H1 (cell line): ENCODE measurements around the gene ASCL2. TPM values are rescaled to one million over a fixed set of nuclear protein-coding genes. Genes with fewer than 3 reads are reported as not detected.

ENCODE experiments used
- CTCF ChIA-PET: fragments of 300-600 bp; sonication (Branson Sonifier 250); formaldehyde crosslinking; loops from one replicate; lab custom pipeline; 2021; ENCODE audit not compliant: partially characterized antibody; lab: Charles Lee
- POLR2A ChIA-PET: fragments of 300-600 bp; sonication (Branson Sonifier 250); formaldehyde crosslinking; loops from one replicate; lab custom pipeline; 2021; ENCODE audit warnings: inconsistent platforms; ENCODE audit not compliant: partially characterized antibody; lab: Charles Lee
- DNase-seq, 2 experiments: peaks; one replicate each; pipeline versions ENCODE4 v3.0.0 to v3.0.0-alpha.2; 2010 to 2022; ENCODE audit warnings: low spot score in 2 of 2, low read depth in 1 of 2, mixed read lengths in 1 of 2
- FAIRE-seq: peaks from 2 replicates; lab custom pipeline; 2011; peaks lifted over from hg19 to GRCh38; lab: Jason Lieb, UNC
- H2AFZ ChIP-seq: 2 replicates; pipeline ENCODE4 v1.8.1; 2012; ENCODE audit warnings: low read length, inconsistent platforms
- H2AK5ac ChIP-seq: 2 replicates; pipeline ENCODE4 v1.6.1; 2013; ENCODE audit warnings: low read depth, low read length
- H2BK120ac ChIP-seq: replicated peaks from 2 replicates; pipeline ENCODE3; 2013; ENCODE audit warnings: low read depth, low read length, inconsistent platforms
- H2BK12ac ChIP-seq: 2 replicates; pipeline ENCODE4 v1.6.1; 2013; ENCODE audit warnings: low read depth, low read length
- H2BK15ac ChIP-seq: 2 replicates; pipeline ENCODE4 v1.6.1; 2013; ENCODE audit warnings: low read length
- H2BK20ac ChIP-seq: 2 replicates; pipeline ENCODE4 v1.6.1; 2013; ENCODE audit warnings: low read length
- H2BK5ac ChIP-seq: 2 replicates; pipeline ENCODE4 v1.6.1; 2013; ENCODE audit warnings: low read depth, low read length
- H3K14ac ChIP-seq: 2 replicates; pipeline ENCODE4 v1.6.1; 2013; ENCODE audit warnings: inconsistent platforms; ENCODE audit not compliant: insufficient read length
- H3K18ac ChIP-seq: 2 replicates; pipeline ENCODE4 v1.6.1; 2013; ENCODE audit warnings: low read length; ENCODE audit errors: extremely low read depth
- H3K23ac ChIP-seq: 2 replicates; pipeline ENCODE4 v1.6.1; 2013; ENCODE audit warnings: inconsistent platforms; ENCODE audit not compliant: insufficient read length
- H3K23me2 ChIP-seq: 2 replicates; pipeline ENCODE4 v1.6.1; 2013; ENCODE audit warnings: low read depth, low read length
- H3K27ac ChIP-seq: 2 replicates; pipeline ENCODE4 v1.6.1; 2011; ENCODE audit warnings: low read depth, low read length, inconsistent platforms
- H3K27me3 ChIP-seq, 4 experiments: replicated peaks in 1 of 4; 1 replicate in 1 of 4; 2 replicates in 3 of 4; pipeline versions ENCODE4 v1.6.1 to v1.8.1; 2011 to 2013; ENCODE audit warnings: low read length in 3 of 4, mild to moderate bottlenecking in 3 of 4, inconsistent platforms in 2 of 4, mixed read lengths in 2 of 4, moderate library complexity in 1 of 4; ENCODE audit not compliant: control insufficient read depth in 3 of 4, insufficient read depth in 3 of 4; ENCODE audit errors: extremely low read depth in 1 of 4
- H3K36me3 ChIP-seq, 4 experiments: 2 replicates each; pipeline versions ENCODE4 v1.6.1 to v1.8.1; 2011 to 2013; ENCODE audit warnings: mild to moderate bottlenecking in 4 of 4, low read length in 3 of 4, moderate library complexity in 2 of 4, control low read depth in 1 of 4, inconsistent platforms in 1 of 4; ENCODE audit not compliant: insufficient read depth in 4 of 4, control insufficient read depth in 2 of 4
- H3K4ac ChIP-seq: replicated peaks from 2 replicates; pipeline ENCODE3; 2013; ENCODE audit warnings: low read length, low read depth, mixed read lengths, inconsistent platforms; ENCODE audit not compliant: insufficient read length
- H3K4me1 ChIP-seq, 4 experiments: replicated peaks in 1 of 4; 1 replicate in 1 of 4; 2 replicates in 3 of 4; pipeline versions ENCODE4 v1.6.1 to v1.8.1; 2011 to 2013; ENCODE audit warnings: low read length in 3 of 4, inconsistent platforms in 2 of 4, mixed read lengths in 1 of 4; ENCODE audit not compliant: insufficient read depth in 4 of 4, control insufficient read depth in 3 of 4
- H3K4me2 ChIP-seq, 2 experiments: 2 replicates each; pipeline versions ENCODE4 v1.6.1 to v1.8.1; 2011 to 2013; ENCODE audit warnings: low read depth in 2 of 2, low read length in 2 of 2, control low read depth in 1 of 2, inconsistent platforms in 1 of 2, mild to moderate bottlenecking in 1 of 2; ENCODE audit not compliant: insufficient read depth in 1 of 2
- H3K4me3 ChIP-seq, 4 experiments: fragments of 200-600, 300-600 bp in 1 of 4; sonication (generic), shearing (Covaris generic), sonication (Bioruptor Twin) in 1 of 4; 2 replicates each; pipeline versions ENCODE4 v1.5.1 to v1.8.1; 2011 to 2016; ENCODE audit warnings: low read length in 4 of 4, low read depth in 3 of 4, control low read depth in 2 of 4, inconsistent platforms in 2 of 4, mild to moderate bottlenecking in 2 of 4, mixed read lengths in 1 of 4, moderate library complexity in 1 of 4; ENCODE audit not compliant: insufficient read depth in 2 of 4; ENCODE audit errors: extremely low read depth in 1 of 4
- H3K56ac ChIP-seq: replicated peaks from 2 replicates; pipeline ENCODE3; 2013; ENCODE audit warnings: low read depth, mild to moderate bottlenecking, mixed read lengths, low read length, inconsistent platforms; ENCODE audit not compliant: insufficient read length
- H3K79me1 ChIP-seq: 2 replicates; pipeline ENCODE4 v1.6.1; 2013; ENCODE audit warnings: low read depth, low read length, control low read depth
- H3K79me2 ChIP-seq, 2 experiments: 2 replicates each; pipeline versions ENCODE4 v1.6.1 to v1.8.1; 2012 to 2013; ENCODE audit warnings: low read length in 2 of 2, mild to moderate bottlenecking in 2 of 2, inconsistent platforms in 1 of 2; ENCODE audit not compliant: insufficient read depth in 2 of 2, control insufficient read depth in 1 of 2
- H3K9ac ChIP-seq, 4 experiments: replicated peaks in 1 of 4; 1 replicate in 1 of 4; 2 replicates in 3 of 4; pipeline versions ENCODE4 v1.6.1 to v1.8.1; 2011 to 2013; ENCODE audit warnings: low read depth in 3 of 4, low read length in 3 of 4, control low read depth in 2 of 4, mild to moderate bottlenecking in 2 of 4, moderate library complexity in 2 of 4, inconsistent platforms in 1 of 4; ENCODE audit errors: extremely low read depth in 1 of 4
- H3K9me3 ChIP-seq, 2 experiments: 2 replicates each; pipeline versions ENCODE4 v1.6.1 to v1.8.1; 2012 to 2013; ENCODE audit warnings: mild to moderate bottlenecking in 2 of 2, moderate library complexity in 2 of 2, control low read depth in 1 of 2, inconsistent platforms in 1 of 2, low read depth in 1 of 2, low read length in 1 of 2, mixed read lengths in 1 of 2; ENCODE audit not compliant: insufficient read depth in 2 of 2
- H4K20me1 ChIP-seq, 2 experiments: replicated peaks in 1 of 2; 2 replicates each; pipeline versions ENCODE3 to v1.8.1; 2011 to 2013; ENCODE audit warnings: inconsistent platforms in 2 of 2, low read length in 2 of 2, mild to moderate bottlenecking in 1 of 2; ENCODE audit not compliant: insufficient read depth in 2 of 2, control insufficient read depth in 1 of 2
- H4K5ac ChIP-seq: 2 replicates; pipeline ENCODE4 v1.6.1; 2013; ENCODE audit warnings: low read length, low read depth, mixed read lengths, inconsistent platforms; ENCODE audit not compliant: insufficient read length
- H4K8ac ChIP-seq: 2 replicates; pipeline ENCODE4 v1.8.0; 2013; ENCODE audit warnings: mild to moderate bottlenecking, moderate library complexity, low read length, inconsistent platforms; ENCODE audit not compliant: insufficient read depth; ENCODE audit errors: extremely low read depth
- H4K91ac ChIP-seq: replicated peaks from 2 replicates; pipeline ENCODE3; 2013; ENCODE audit warnings: low read length, mixed read lengths, inconsistent platforms; ENCODE audit not compliant: insufficient read length
- CTCF ChIP-seq, 3 experiments: IDR thresholded peaks; 1 replicate in 2 of 3; 2 replicates in 1 of 3; pipeline versions ENCODE4 v1.5.1 to v1.6.1; 2011; ENCODE audit warnings: low read length in 3 of 3, mild to moderate bottlenecking in 3 of 3, inconsistent platforms in 2 of 3, low read depth in 1 of 3, moderate library complexity in 1 of 3; ENCODE audit not compliant: insufficient read depth in 1 of 3; ENCODE audit errors: control extremely low read depth in 1 of 3
- KDM4A ChIP-seq: IDR thresholded peaks from one replicate; pipeline ENCODE4 v1.7.1; 2012; ENCODE audit warnings: low read depth, mild to moderate bottlenecking, moderate library complexity, low read length, inconsistent platforms; ENCODE audit not compliant: severe bottlenecking
- POLR2A ChIP-seq, 2 experiments: IDR thresholded peaks; 1 replicate in 1 of 2; 2 replicates in 1 of 2; pipeline ENCODE4 v1.6.1; 2011; ENCODE audit warnings: low read depth in 2 of 2, low read length in 2 of 2, mild to moderate bottlenecking in 2 of 2; ENCODE audit errors: control extremely low read depth in 1 of 2
- WGBS, 2 experiments: shearing (Covaris generic) in 1 of 2; methylation state at CpG; one replicate each; pipeline versions ENCODE4 v1.1.6 to v1.1.7; 2013 to 2015; ENCODE audit warnings: low lambda C conversion rate in 2 of 2, mixed read lengths in 2 of 2, inconsistent platforms in 1 of 2, low coverage in 1 of 2, missing lambda C conversion rate in 1 of 2; ENCODE audit not compliant: insufficient replicate concordance in 2 of 2, insufficient coverage in 1 of 2, insufficient read length in 1 of 2; ENCODE audit errors: extremely low coverage in 1 of 2, missing lambda C conversion rate in 1 of 2; 5-methylcytosine and 5-hydroxymethylcytosine counted together
- polyA plus RNA-seq, 7 experiments: library from polyadenylated mRNA; depleted of rRNA in 3 of 7; stranded (reverse) in 5 of 7; unstranded in 2 of 7; fragments of >200 nt in 5 of 7; fragments of 200-250 nt in 2 of 7; gene quantifications; 1 replicate in 5 of 7; 2 replicates in 1 of 7; 4 replicates in 1 of 7; pipeline versions ENCODE4 v1.2.1 to v1.2.3, GENCODE V29; 2011 to 2013; ENCODE audit warnings: missing spikeins in 2 of 7, mixed read lengths in 2 of 7
- total RNA-seq: library from RNA; stranded (reverse); fragmentation: NEBNext Ultra II Directional; extraction: Animal tissue kit (Norgen Biotek cat#: 25700); gene quantifications from 2 replicates; pipeline ENCODE4 v1.2.1, GENCODE V29; 2021

The ASCL2 gene
- total and polyA plus RNA-seq, 2 of the 8 experiments (the other 6 are each of a cell fraction or from before 2014, with no cell fraction given): 0.51 to 0.56 TPM

DNA sequence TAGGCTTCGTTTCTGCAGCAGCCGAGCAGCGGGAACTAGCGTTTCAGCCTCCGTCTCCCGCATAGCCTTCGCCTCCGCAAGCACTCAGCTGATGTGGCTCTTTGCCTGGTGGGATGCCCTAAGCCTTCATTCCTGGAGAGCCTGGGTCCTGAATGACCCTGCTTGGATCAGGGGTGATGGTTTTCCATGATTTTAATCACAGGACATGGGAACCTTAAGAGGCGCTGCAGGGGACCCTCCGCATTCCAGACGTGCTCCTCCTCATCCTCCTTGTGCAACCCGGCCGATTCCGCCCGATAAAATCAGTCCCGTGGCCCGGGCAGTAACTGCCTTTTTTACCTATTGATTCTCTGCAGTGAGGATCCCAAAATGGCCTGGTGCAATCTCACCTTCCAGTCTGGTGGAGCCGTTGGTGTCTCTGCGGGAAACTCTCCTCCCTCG lies 23.2 kb upstream of the ASCL2 start:
- no peak overlapping the region for H4K5ac ChIP-seq
- H2BK5ac ChIP-seq: no peak overlapping the region
- no peak overlapping the region for H2AK5ac ChIP-seq
- no peaks in the 10 kb centered on the region for H3K79me1 ChIP-seq
- H3K9ac ChIP-seq: no peak overlapping the region
- H3K4ac ChIP-seq: no peak overlapping the region
- no peak overlapping the region for H2BK120ac ChIP-seq
- WGBS, 2 experiments: 87% methylated on average over 20 of the region's 20 CpGs; no CpG with 5 or more reads in 1 of the 2 experiments
- peaks cover 0 to 5% (median 3%) of the 10 kb centered on the region in 4 experiments; a peak in 2 of 7 replicates for H3K4me1 ChIP-seq
- H3K4me2 ChIP-seq: no peak overlapping the region
- ChIA-PET CTCF (interaction anchor here (0.8 to 14.9 kb wide), 4 partner anchors 13 to 99 kb away, joined by 3 to 248 read pairs (median 12); no protein-coding TSS in a partner anchor), POLR2A (interaction anchor here (0.6 kb wide), 1 partner anchor 815 kb away, joined by 3 read pairs; no protein-coding TSS in a partner anchor)
- FAIRE-seq: no peak
- H4K8ac ChIP-seq: no peak overlapping the region
- H2BK12ac ChIP-seq: 0 out of 2 replicates have a peak overlapping the region, but pooled peaks have one; percentile 39
- H3K4me3 ChIP-seq: no peak overlapping the region
- H3K23me2 ChIP-seq: no peaks in the 10 kb centered on the region
- TF ChIP-seq KDM4A: no peak
- no peak for TF ChIP-seq POLR2A (IDR thresholded peaks at IDR 0.05; ENCODE audit: control extremely low read depth in 1 of 2, low read depth in 2 of 2, low read length in 2 of 2)
- no peak for TF ChIP-seq CTCF (IDR thresholded peaks at IDR 0.05; ENCODE audit: control extremely low read depth in 1 of 3, insufficient read depth in 1 of 3, low read depth in 1 of 3, low read length in 3 of 3)
- peaks cover 0 to 2% of the 10 kb centered on the region in 2 experiments for H4K20me1 ChIP-seq
- H3K56ac ChIP-seq: no peak overlapping the region
- H3K27me3 ChIP-seq: peaks cover 0 to 8% (median 2%) of the 10 kb centered on the region in 4 experiments; a peak in 4 of 7 replicates
- H4K91ac ChIP-seq: no peak overlapping the region
- H3K18ac ChIP-seq: no peak overlapping the region
- no peak overlapping the region for H2AFZ ChIP-seq
- H3K14ac ChIP-seq: no peak overlapping the region
- 0 out of 2 replicates have a peak overlapping the region, but pooled peaks have one; percentile 46 for H2BK15ac ChIP-seq
- DNase-seq: peak in 1 of 2 experiments; percentile 39
- H3K79me2 ChIP-seq: no peaks in the 10 kb centered on the region
- H3K9me3 ChIP-seq: no peaks in the 10 kb centered on the region
- H3K27ac ChIP-seq: no peak overlapping the region
- no peak overlapping the region for H3K23ac ChIP-seq
- no peaks in the 10 kb centered on the region for H3K36me3 ChIP-seq
- no peak overlapping the region for H2BK20ac ChIP-seq
